GM19397 (cell line): ENCODE data around the gene FOXJ3.

Experiments
- ATAC-seq: cut with Tn5 transposase; IDR thresholded peaks from one replicate; pipeline ENCODE4 v1.9.1; 2021; ENCODE audit warnings: mild to moderate bottlenecking, moderate library complexity; ENCODE audit not compliant: unreplicated experiment

FOXJ3 gene

GRCh38 chr1:42334240-42335049, 590 bp downstream of the FOXJ3 start:
- ATAC-seq: peak; percentile 55

GRCh38 chr1:42333662-42334239, 1.3 kb downstream of the FOXJ3 start:
- no peak for ATAC-seq

DNA sequence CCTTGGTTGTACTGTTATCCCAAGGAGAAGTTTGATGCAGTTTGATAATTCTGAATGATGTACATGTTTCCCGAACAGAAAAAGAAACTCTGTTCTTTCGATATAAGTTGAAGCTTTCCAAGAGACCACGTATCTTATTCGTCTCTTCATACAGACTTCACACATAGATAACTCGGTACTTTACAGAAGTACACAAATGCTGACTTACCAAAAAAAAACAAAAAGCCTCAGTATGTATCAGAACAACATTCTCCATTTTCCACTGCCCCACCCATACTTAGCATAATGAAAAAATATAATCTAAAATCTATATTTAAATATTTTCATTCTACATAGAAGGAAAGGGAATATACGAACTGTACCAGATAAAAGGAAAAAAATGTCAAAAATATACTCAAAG, 2.2 kb downstream of the FOXJ3 start:
- ATAC-seq: no peak

GRCh38 chr1:42330215-42330614, 4.8 kb downstream of the FOXJ3 start:
- no peak for ATAC-seq

- ATAC-seq: no peak
These were observed 6.0 kb downstream of the FOXJ3 start for GRCh38 chr1:42328916-42329496.

GRCh38 chr1:42328047-42328625, 6.9 kb downstream of the FOXJ3 start:
- ATAC-seq: no peak

GRCh38 chr1:42325014-42325402, 10.0 kb downstream of the FOXJ3 start:
- no peak for ATAC-seq

DNA sequence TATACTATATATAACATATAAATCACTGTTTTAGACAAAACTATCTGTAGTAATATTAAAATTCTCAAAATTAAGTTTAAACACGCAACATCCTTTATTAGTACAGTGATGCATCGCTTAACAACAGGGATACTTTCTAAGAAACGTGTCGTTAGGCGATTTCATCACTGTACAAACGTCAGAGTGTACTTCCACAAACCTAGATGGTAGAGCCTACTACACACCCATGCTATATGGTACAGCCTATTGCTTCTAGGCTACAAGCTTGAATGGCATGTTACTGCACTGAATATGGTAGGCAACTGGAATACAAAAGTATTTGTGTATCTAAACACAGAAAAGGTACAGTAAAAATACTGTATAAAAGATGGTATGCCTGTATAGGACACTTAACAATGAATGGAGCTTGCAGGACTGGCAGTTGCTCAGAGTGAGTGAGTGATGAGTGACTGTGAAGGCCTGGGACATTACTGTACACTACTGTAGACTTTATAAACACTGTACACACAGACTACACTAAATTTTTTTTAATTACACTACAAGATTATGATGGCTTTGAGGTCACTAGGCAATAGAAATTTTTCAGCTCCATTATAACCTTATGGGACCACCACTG, 10.5 kb downstream of the FOXJ3 start:
- no peak for ATAC-seq

DNA sequence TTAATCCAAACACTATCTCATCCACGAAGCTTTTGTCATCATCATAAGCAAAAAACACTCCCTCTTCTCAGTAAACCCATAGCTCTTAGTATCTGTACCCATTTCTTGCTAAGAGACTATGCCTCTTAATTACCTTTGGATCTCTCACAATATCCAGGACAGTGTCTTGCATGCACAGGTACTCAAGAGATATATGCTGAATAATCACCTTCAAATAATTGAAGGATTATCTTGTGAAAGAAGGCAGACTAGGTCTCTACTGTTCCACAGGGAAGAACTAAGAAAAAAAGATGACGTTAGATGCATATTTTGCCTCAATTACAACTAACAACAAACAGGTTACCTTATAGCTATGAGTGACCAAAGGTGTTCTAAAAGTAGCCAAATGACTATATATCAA, 11.5 kb downstream of the FOXJ3 start:
- ATAC-seq: no peak

GRCh38 chr1:42322577-42322976, 12.5 kb downstream of the FOXJ3 start:
- ATAC-seq: no peak

DNA sequence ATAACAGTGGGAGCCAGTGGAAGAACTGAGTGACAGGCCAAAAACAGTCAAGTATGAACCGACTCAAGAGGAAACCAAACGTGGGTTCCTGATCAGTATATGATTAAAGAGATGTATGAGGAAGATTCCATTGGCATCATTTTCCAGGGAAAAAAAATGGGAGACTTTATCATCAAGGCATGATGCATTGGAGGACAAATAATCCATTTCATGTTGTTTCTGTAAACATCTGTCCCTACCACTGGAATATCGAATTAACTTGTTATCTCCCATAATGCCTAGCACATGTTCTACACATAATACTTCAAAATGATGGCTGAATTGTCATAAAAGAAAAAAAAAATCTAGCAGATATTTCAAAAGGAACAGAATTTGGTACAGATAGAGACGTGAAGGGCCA, 13.3 kb downstream of the FOXJ3 start:
- no peak for ATAC-seq

GRCh38 chr1:42320708-42321107, 14.3 kb downstream of the FOXJ3 start:
- ATAC-seq: no peak

DNA sequence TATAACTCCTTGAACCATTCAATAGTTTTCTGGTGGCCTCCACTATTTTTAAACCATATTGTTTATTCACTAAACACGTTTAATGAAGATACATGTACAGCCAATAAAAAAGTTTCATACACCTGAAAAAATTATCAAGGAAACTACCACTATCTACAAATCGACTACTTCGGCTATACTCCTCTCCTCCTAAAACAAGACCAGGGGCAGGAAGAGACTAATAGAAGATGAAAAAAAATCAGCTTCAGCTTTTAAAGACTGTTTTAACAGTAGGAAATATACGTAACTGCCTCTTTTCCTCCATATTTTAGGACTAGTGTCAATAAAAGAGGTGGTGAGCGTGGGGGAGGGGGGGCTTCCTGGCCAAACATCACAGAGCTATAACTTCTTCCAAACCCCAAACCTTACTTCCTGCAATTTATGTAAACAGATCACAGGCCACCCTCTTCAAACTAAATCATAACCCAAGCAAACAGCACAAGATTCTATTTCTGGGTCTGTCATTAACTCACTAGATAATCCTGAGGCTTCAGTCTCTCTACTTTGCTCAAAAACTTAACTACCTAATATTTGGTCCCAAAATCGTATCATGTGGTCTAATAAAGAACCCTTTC, 15.1 kb downstream of the FOXJ3 start:
- ATAC-seq: no peak

GRCh38 chr1:42319128-42319851, 15.7 kb downstream of the FOXJ3 start:
- no peak for ATAC-seq

- no peak for ATAC-seq
These were observed 16.4 kb downstream of the FOXJ3 start for GRCh38 chr1:42318601-42319000.

DNA sequence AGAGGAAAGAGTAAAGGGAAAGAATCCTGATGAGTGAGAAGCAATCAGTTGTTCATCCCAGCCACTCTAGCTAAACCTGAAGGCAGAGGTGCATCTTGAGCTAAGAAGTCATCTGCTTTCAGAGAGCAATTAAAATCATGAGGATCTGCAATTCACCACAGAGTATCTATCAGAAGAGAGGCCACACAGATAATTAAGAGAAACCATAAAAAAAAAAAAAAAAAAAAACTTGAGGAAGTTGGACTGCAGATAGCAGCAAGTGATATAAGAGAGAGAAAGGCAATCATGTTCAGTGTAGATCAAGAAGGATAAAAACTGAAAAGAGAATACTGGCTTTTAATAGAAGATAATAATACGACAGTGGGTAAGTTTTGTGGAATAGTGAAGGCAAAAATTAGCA, 17.7 kb downstream of the FOXJ3 start:
- ATAC-seq: no peak

DNA sequence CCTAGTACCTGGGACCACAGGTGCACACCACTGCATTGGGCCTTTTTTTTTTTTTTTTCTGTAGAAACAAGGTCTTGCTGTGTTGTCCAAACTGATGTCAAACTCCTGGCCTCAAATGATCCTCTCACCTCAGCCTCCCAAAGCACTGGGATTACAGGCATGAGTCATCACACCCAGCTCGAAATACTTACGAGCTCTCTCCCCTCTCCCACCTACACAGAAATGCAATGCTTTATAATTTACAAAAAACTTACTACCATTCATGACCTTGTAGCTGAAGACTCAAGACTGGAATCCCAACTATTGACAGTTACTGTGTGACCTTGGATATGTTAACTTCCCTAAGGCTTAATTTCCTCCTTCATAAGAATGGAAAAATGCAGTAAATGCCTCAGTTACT, 18.7 kb downstream of the FOXJ3 start:
- no peak for ATAC-seq

GRCh38 chr1:42315500-42315899, 19.5 kb downstream of the FOXJ3 start:
- ATAC-seq: no peak

DNA sequence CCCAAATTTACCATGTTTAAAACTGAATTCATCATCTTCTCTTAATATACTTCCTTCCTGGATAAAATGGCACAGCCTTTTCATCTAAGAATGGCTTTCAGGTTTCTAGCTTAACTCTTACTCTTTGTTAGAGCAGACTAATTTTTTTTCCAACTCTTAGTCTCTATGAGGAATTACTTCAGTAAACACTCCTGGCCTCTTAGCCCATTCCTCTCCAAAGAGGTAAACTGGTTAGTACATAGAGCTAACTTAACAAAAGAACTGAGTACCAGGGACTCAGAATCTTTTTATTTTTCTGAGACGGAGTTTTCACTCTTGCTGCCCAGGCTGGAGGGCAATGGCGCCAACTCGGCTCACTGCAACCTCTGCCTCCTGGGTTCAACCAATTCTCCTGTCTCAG, 21.1 kb downstream of the FOXJ3 start:
- ATAC-seq: no peak

- ATAC-seq: no peak
These were observed 22.3 kb downstream of the FOXJ3 start for GRCh38 chr1:42312576-42313212.
